A673 (cell line): ENCODE results near the gene DUS1L. TPM values are rescaled to one million over a fixed set of nuclear protein-coding genes. Genes with fewer than 3 reads are reported as not detected.

Experiments
- BruUV-seq: library from RNA; stranded (reverse); fragments of 400-500 nt; replicated peaks from 2 replicates; lab custom pipeline; 2021; lab: Mats Ljungman, UMichigan
- CTCF ChIA-PET: fragments of 300-600 bp; sonication (Branson Sonifier 250); formaldehyde crosslinking; loops from one replicate; lab custom pipeline; 2022; ENCODE audit warnings: antibody characterized with exemption; lab: Charles Lee
- POLR2A ChIA-PET: fragments of 300-600 bp; sonication (Branson Sonifier 250); formaldehyde crosslinking; loops from one replicate; lab custom pipeline; 2022; ENCODE audit warnings: antibody characterized with exemption; ENCODE audit not compliant: low non-redundant PET; lab: Charles Lee
- DNase-seq: peaks from one replicate; pipeline ENCODE4 v3.0.0-alpha.2; 2015; ENCODE audit warnings: low spot score
- H3K27ac ChIP-seq: fragments of 200-600 bp; sonication (generic); 2 replicates; pipeline ENCODE4 v1.5.1; 2016; ENCODE audit warnings: mixed run types, low read depth, mild to moderate bottlenecking, mixed read lengths, antibody characterized with exemption, low read length; ENCODE audit not compliant: poor library complexity, severe bottlenecking
- H3K27me3 ChIP-seq: fragments of 200-600 bp; sonication (generic); replicated peaks from 2 replicates; pipeline ENCODE4 v1.6.1; 2017; ENCODE audit warnings: mixed run types, low read depth, mild to moderate bottlenecking, mixed read lengths, antibody characterized with exemption, low read length; ENCODE audit not compliant: insufficient read depth, poor library complexity
- H3K36me3 ChIP-seq: fragments of 200-600 bp; sonication (generic); 2 replicates; pipeline ENCODE4 v1.6.1; 2016; ENCODE audit warnings: mixed run types, mild to moderate bottlenecking, mixed read lengths, antibody characterized with exemption, low read length; ENCODE audit not compliant: insufficient read depth, poor library complexity, severe bottlenecking
- H3K4me1 ChIP-seq: fragments of 200-600 bp; sonication (generic); 2 replicates; pipeline ENCODE4 v1.6.1; 2017; ENCODE audit warnings: mixed run types, mild to moderate bottlenecking, mixed read lengths, antibody characterized with exemption, low read length; ENCODE audit not compliant: insufficient read depth, poor library complexity, severe bottlenecking
- H3K4me3 ChIP-seq: fragments of 200-600 bp; sonication (generic); 2 replicates; pipeline ENCODE4 v1.5.1; 2016; ENCODE audit warnings: low read depth, mixed run types, mild to moderate bottlenecking, mixed read lengths, low read length; ENCODE audit not compliant: poor library complexity, severe bottlenecking
- H3K9me3 ChIP-seq: fragments of 200-600 bp; sonication (generic); 2 replicates; pipeline ENCODE4 v1.6.1; 2016; ENCODE audit warnings: mixed run types, low read depth, mild to moderate bottlenecking, mixed read lengths, antibody characterized with exemption, low read length; ENCODE audit not compliant: poor library complexity, severe bottlenecking
- EZH2 ChIP-seq: fragments of 200-600 bp; sonication (generic); IDR thresholded peaks from 2 replicates; pipeline ENCODE4 v1.6.1; 2017; ENCODE audit warnings: borderline replicate concordance, low read depth, mild to moderate bottlenecking, mixed read lengths, antibody characterized with exemption, low read length; ENCODE audit not compliant: poor library complexity, severe bottlenecking
- intact Hi-C: fragments of 100-400 bp; cut with micrococcal nuclease; formaldehyde crosslinking; loops from one replicate; pipeline ENCODE4 v1.10.0; 2022; ENCODE audit not compliant: unreplicated experiment
- total RNA-seq: library from RNA; stranded (reverse); gene quantifications from 2 replicates; pipeline ENCODE4 v1.2.3, GENCODE V29; 2021
- TF ChIP-seq, protein P1 (sequence below): fragments of 300-800, 200-600 bp; sonication (generic); conservative IDR thresholded peaks from 2 replicates; pipeline ENCODE4 v1.5.1; 2017; ENCODE audit warnings: low read depth, mild to moderate bottlenecking, antibody characterized with exemption, low read length, moderate library complexity, mixed read lengths

The DUS1L gene
- total RNA-seq, 1 experiment from 2014 or later, result 143 TPM

DNA sequence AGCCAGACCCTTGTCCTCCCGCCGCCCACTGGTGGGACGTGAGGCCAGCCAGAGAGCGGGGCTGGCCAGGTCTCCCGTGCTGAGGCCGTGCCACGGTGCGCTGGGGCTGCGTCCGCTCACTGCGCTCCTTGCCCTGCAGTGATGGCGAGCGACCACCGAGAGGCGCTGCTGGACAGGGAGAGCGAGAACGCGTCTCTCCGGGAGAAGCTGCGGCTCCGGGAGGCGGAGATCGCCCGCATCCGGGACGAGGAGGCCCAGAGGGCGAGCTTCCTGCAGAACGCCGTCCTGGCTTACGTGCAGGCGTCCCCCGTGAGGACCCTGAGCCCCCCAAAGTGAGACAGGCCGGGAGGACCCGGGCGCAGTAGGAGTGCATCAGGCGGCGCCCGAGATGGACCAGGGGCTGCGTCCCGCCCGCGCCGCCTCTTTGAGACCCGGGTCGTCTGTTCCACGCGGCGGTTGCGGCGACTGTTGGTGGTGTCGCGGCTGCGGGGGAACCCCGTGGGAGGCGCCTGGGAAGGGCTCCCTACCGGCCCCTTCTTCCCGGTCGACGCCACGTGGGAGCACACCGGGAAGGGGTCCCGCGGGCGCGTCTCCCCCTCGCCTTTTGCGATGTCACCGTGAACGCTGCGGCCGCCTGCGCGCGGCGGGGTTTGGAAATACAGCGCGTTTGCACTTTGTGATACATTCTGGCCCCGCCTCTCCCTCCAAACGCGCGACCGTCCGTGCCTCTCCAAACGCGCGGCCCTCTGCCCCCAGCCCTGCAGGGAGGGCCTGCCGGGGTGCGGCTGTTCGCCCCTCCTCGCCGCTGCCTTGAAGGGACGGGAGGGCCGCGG, 34.9 kb downstream of the DUS1L start:
- intact Hi-C loops, result loop anchor here (5.0 kb wide), 1 partner anchor 122 kb away; no protein-coding TSS in a partner anchor
- H3K36me3 ChIP-seq, result peaks cover 5% of the 10 kb centered on the region
- no peaks in the 10 kb centered on the region for H3K27me3 ChIP-seq
- H3K9me3 ChIP-seq, result no peaks in the 10 kb centered on the region
- ChIA-PET CTCF (interaction anchor here (0.5 to 1.6 kb wide), 7 partner anchors 9 to 175 kb away, joined by 3 to 19 read pairs (median 7); no protein-coding TSS in a partner anchor), POLR2A (interaction anchor here (0.5 to 0.7 kb wide), 2 partner anchors 127 to 331 kb away, joined by 4 to 7 read pairs; no protein-coding TSS in a partner anchor)
- H3K4me3 ChIP-seq, result peak overlapping the region; percentile 67
- TF ChIP-seq, protein P1, sequence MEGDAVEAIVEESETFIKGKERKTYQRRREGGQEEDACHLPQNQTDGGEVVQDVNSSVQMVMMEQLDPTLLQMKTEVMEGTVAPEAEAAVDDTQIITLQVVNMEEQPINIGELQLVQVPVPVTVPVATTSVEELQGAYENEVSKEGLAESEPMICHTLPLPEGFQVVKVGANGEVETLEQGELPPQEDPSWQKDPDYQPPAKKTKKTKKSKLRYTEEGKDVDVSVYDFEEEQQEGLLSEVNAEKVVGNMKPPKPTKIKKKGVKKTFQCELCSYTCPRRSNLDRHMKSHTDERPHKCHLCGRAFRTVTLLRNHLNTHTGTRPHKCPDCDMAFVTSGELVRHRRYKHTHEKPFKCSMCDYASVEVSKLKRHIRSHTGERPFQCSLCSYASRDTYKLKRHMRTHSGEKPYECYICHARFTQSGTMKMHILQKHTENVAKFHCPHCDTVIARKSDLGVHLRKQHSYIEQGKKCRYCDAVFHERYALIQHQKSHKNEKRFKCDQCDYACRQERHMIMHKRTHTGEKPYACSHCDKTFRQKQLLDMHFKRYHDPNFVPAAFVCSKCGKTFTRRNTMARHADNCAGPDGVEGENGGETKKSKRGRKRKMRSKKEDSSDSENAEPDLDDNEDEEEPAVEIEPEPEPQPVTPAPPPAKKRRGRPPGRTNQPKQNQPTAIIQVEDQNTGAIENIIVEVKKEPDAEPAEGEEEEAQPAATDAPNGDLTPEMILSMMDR, result peak; percentile 82
- no peak for TF ChIP-seq EZH2
- no peaks in the 10 kb centered on the region for H3K4me1 ChIP-seq
- BruUV-seq, result no TSS peak
- H3K27ac ChIP-seq, result peak overlapping the region; percentile 62
- peak; percentile 91 for DNase-seq

DNA sequence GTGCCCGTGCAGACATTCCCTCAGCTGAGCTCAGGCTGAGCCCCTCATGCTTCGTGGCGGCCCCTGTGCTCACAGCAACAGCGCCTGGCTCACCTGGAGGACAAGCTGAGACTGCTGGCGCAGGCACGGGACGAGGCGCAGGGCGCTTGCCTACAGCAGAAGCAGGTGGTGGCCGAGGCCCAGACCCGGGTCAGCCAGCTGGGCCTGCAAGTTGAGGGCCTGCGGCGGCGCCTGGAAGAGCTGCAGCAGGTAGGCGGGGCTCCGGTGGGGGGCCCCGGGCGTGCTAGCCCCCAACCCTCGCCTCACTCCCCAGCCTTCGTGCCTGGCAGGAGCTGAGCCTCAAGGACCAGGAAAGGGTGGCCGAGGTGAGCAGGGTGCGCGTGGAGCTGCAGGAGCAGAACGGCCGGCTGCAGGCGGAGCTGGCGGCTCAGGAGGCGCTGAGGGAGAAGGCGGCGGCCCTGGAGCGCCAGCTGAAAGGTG, 35.6 kb downstream of the DUS1L start:
- intact Hi-C loops, result loop anchor here (5.0 kb wide), 1 partner anchor 122 kb away; no protein-coding TSS in a partner anchor
- Histone ChIP-seq H3K27ac (no peak overlapping the region), H3K4me1 (no peaks in the 10 kb centered on the region), H3K36me3 (peaks cover 5% of the 10 kb centered on the region), H3K27me3 (no peaks in the 10 kb centered on the region), H3K9me3 (no peaks in the 10 kb centered on the region), H3K4me3 (no peak overlapping the region)
- no TSS peak for BruUV-seq
- no peak for DNase-seq
- TF ChIP-seq EZH2, result no peak
- TF ChIP-seq, protein P1, result no peak
- ChIA-PET POLR2A (interaction anchor here (0.5 kb wide), 1 partner anchor 330 kb away, joined by 7 read pairs; no protein-coding TSS in a partner anchor), CTCF (interaction anchor here (0.5 to 1.6 kb wide), 6 partner anchors 8 to 176 kb away, joined by 3 to 19 read pairs (median 5); no protein-coding TSS in a partner anchor)

DNA sequence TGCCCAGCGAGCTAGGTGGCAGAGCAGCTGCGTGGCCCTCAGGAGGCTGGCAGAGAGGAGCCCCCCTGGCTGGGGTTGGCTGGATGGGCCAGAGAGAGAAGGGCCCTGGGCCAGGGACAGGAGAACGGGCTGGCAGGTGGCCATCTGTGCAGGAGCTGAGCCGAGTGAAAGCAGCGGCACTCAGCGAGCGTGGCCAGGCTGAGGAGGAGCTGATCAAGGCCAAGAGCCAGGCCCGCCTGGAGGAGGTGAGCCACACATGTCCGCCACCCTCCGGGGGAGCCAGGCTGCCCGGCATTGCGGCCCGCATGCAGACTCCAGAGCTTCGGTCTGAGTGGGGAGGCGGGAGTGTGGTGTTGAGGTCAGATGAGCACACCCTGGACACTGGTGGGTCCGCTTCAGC, 36.2 kb downstream of the DUS1L start:
- POLR2A ChIA-PET, result no interaction called here
- CTCF ChIA-PET, result interaction anchor here (1.5 kb wide), 1 partner anchor 177 kb away, joined by 3 read pairs; no protein-coding TSS in a partner anchor
- TF ChIP-seq, protein P1, result no peak
- TF ChIP-seq EZH2, result no peak

More for the DNA sequence above, 36.2 kb downstream of the DUS1L start:
- Histone ChIP-seq H3K9me3 (no peaks in the 10 kb centered on the region), H3K27ac (no peak overlapping the region), H3K4me1 (peaks cover 3% of the 10 kb centered on the region), H3K4me3 (no peak overlapping the region), H3K36me3 (peaks cover 5% of the 10 kb centered on the region), H3K27me3 (no peaks in the 10 kb centered on the region)
- no peak for DNase-seq
- intact Hi-C loops, result no loop called here
- BruUV-seq, result no TSS peak
